Measurements from ENCODE around the gene SLCO3A1.

DNA sequence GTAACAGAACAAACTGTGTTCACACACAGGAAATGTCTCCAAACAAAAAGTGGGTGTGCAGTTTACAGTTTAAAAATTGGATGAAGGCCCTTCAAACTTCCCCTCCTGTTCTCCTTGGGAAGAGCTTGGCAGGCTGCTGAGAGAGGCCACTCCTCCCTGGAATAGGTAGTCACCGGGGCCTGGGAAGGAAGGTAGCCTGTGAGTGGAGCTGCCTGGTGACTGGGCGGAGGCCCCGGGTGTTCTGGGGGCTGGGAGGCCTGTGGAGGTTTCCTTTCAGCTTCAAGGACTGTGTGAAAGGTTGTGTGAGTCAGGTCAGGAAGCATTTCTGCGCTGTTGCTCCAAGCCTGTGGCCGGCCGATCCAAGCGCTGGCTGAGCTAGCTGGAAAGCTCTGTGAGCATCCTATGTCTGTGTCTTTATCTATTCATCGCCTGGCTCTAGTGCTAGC is 14.1 kb downstream of the SLCO3A1 start:
- TF ChIP-seq ZNF571 (tag by site-specific recombination; IDR thresholded peaks at IDR 0.05) (no peak), ZNF394 (tag by site-specific recombination; IDR thresholded peaks at IDR 0.05; ENCODE audit: borderline replicate concordance) (no peak), ZNF112 (tag by site-specific recombination; IDR thresholded peaks at IDR 0.05) (no peak), ZNF214 (tag by site-specific recombination; IDR thresholded peaks at IDR 0.05; ENCODE audit: borderline replicate concordance) (no peak), OSR2 (tag by site-specific recombination; IDR thresholded peaks at IDR 0.05) (no peak), ZNF350 (tag by site-specific recombination; IDR thresholded peaks at IDR 0.05) (no peak), SETDB1 (IDR thresholded peaks at IDR 0.05; ENCODE audit: insufficient read length, low read length) (no peak), ZBTB21 (tag by site-specific recombination; IDR thresholded peaks at IDR 0.05) (no peak)
- TF ChIP-seq, protein P1, sequence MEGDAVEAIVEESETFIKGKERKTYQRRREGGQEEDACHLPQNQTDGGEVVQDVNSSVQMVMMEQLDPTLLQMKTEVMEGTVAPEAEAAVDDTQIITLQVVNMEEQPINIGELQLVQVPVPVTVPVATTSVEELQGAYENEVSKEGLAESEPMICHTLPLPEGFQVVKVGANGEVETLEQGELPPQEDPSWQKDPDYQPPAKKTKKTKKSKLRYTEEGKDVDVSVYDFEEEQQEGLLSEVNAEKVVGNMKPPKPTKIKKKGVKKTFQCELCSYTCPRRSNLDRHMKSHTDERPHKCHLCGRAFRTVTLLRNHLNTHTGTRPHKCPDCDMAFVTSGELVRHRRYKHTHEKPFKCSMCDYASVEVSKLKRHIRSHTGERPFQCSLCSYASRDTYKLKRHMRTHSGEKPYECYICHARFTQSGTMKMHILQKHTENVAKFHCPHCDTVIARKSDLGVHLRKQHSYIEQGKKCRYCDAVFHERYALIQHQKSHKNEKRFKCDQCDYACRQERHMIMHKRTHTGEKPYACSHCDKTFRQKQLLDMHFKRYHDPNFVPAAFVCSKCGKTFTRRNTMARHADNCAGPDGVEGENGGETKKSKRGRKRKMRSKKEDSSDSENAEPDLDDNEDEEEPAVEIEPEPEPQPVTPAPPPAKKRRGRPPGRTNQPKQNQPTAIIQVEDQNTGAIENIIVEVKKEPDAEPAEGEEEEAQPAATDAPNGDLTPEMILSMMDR (tag by site-specific recombination; IDR thresholded peaks at IDR 0.05): no peak
- TF ChIP-seq, protein P2, sequence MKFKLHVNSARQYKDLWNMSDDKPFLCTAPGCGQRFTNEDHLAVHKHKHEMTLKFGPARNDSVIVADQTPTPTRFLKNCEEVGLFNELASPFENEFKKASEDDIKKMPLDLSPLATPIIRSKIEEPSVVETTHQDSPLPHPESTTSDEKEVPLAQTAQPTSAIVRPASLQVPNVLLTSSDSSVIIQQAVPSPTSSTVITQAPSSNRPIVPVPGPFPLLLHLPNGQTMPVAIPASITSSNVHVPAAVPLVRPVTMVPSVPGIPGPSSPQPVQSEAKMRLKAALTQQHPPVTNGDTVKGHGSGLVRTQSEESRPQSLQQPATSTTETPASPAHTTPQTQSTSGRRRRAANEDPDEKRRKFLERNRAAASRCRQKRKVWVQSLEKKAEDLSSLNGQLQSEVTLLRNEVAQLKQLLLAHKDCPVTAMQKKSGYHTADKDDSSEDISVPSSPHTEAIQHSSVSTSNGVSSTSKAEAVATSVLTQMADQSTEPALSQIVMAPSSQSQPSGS (tag by site-specific recombination; IDR thresholded peaks at IDR 0.05; ENCODE audit: low read depth): no peak
- TF ChIP-seq, protein P3, sequence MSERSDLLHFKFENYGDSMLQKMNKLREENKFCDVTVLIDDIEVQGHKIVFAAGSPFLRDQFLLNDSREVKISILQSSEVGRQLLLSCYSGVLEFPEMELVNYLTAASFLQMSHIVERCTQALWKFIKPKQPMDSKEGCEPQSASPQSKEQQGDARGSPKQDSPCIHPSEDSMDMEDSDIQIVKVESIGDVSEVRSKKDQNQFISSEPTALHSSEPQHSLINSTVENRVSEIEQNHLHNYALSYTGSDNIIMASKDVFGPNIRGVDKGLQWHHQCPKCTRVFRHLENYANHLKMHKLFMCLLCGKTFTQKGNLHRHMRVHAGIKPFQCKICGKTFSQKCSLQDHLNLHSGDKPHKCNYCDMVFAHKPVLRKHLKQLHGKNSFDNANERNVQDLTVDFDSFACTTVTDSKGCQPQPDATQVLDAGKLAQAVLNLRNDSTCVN (tag by site-specific recombination; optimal IDR thresholded peaks at IDR 0.05): no peak
